ENCODE results near the gene PSMB2. TPM values are rescaled to one million over a fixed set of nuclear protein-coding genes. Genes with fewer than 3 reads are reported as not detected.

Gene PSMB2
- total and polyA plus RNA-seq, 5 donors from 2014 or later = 34.4 to 101 (median 71.0) TPM

- H3K36me3 ChIP-seq (ENCODE audit: control insufficient read depth, insufficient read depth, low read length) = no peaks in the 10 kb centered on the region
- Mint-ChIP-seq H3K36me3 (no peaks in the 10 kb centered on the region), H3K4me1 (no peaks in the 10 kb centered on the region), H3K4me3 (peak overlapping the region in 1 of 4 donors; percentile 23), H3K9me3 (no peaks in the 10 kb centered on the region), H3K27ac (no peak overlapping the region), H3K27me3 (peaks cover 11% of the 10 kb centered on the region)
- no peak overlapping the region for H3K4me3 ChIP-seq (ENCODE audit: low read depth, low read length)
- H3K4me1 ChIP-seq (ENCODE audit: control insufficient read depth, insufficient read depth, low read length, poor library complexity, severe bottlenecking) = no peaks in the 10 kb centered on the region
- no peak for DNase-seq
- H3K9me3 ChIP-seq (ENCODE audit: control insufficient read depth in 2 of 2, low read length in 2 of 2) = no peaks in the 10 kb centered on the region
- H3K27ac ChIP-seq (ENCODE audit: insufficient read depth, low read length, poor library complexity, severe bottlenecking) = no peak overlapping the region
- no peak for ATAC-seq (ENCODE audit: low read depth in 2 of 2)
- H3K27me3 ChIP-seq (ENCODE audit: control insufficient read depth, insufficient read depth, low read length) = peaks cover 5% of the 10 kb centered on the region
Measured at GRCh38 chr1:35657851-35658250, 16.5 kb upstream of the PSMB2 start.

GRCh38 chr1:35656863-35657232 lies 15.5 kb upstream of the PSMB2 start:
- H3K4me3 Mint-ChIP-seq = no peak overlapping the region
- Histone ChIP-seq H3K4me3 (ENCODE audit: low read depth, low read length) (no peak overlapping the region), H3K36me3 (ENCODE audit: control insufficient read depth, insufficient read depth, low read length) (no peaks in the 10 kb centered on the region), H3K27ac (ENCODE audit: insufficient read depth, low read length, poor library complexity, severe bottlenecking) (no peak overlapping the region), H3K9me3 (ENCODE audit: control insufficient read depth in 2 of 2, low read length in 2 of 2) (no peaks in the 10 kb centered on the region), H3K27me3 (ENCODE audit: control insufficient read depth, insufficient read depth, low read length) (peaks cover 9% of the 10 kb centered on the region), H3K4me1 (ENCODE audit: control insufficient read depth, insufficient read depth, low read length, poor library complexity, severe bottlenecking) (no peaks in the 10 kb centered on the region)
- ATAC-seq (ENCODE audit: low read depth in 2 of 2) = no peak
- no peaks in the 10 kb centered on the region for H3K36me3 Mint-ChIP-seq
- H3K4me1 Mint-ChIP-seq = no peaks in the 10 kb centered on the region
- H3K27ac Mint-ChIP-seq = no peak overlapping the region
- no peak for DNase-seq
- peaks cover 5% of the 10 kb centered on the region for H3K27me3 Mint-ChIP-seq
- no peaks in the 10 kb centered on the region for H3K9me3 Mint-ChIP-seq

GRCh38 chr1:35656148-35656862 lies 15.0 kb upstream of the PSMB2 start:
- ATAC-seq (ENCODE audit: low read depth in 2 of 2) = no peak
- H3K36me3 Mint-ChIP-seq = no peaks in the 10 kb centered on the region

GRCh38 chr1:35655196-35655595 lies 13.9 kb upstream of the PSMB2 start:
- DNase-seq (no peak), ATAC-seq (ENCODE audit: low read depth in 2 of 2) (no peak)
- H3K4me1 ChIP-seq (ENCODE audit: control insufficient read depth, insufficient read depth, low read length, poor library complexity, severe bottlenecking) = no peaks in the 10 kb centered on the region
- H3K36me3 ChIP-seq (ENCODE audit: control insufficient read depth, insufficient read depth, low read length) = no peaks in the 10 kb centered on the region
- no peaks in the 10 kb centered on the region for H3K4me1 Mint-ChIP-seq
- peaks cover 15% of the 10 kb centered on the region for H3K27me3 ChIP-seq (ENCODE audit: control insufficient read depth, insufficient read depth, low read length)
- H3K9me3 ChIP-seq (ENCODE audit: control insufficient read depth in 2 of 2, low read length in 2 of 2) = no peaks in the 10 kb centered on the region
- H3K36me3 Mint-ChIP-seq = no peaks in the 10 kb centered on the region
- no peaks in the 10 kb centered on the region for H3K27me3 Mint-ChIP-seq
- no peak overlapping the region for H3K4me3 Mint-ChIP-seq
- H3K27ac Mint-ChIP-seq = no peak overlapping the region
- H3K27ac ChIP-seq (ENCODE audit: insufficient read depth, low read length, poor library complexity, severe bottlenecking) = no peak overlapping the region
- H3K4me3 ChIP-seq (ENCODE audit: low read depth, low read length) = no peak overlapping the region
- H3K9me3 Mint-ChIP-seq = no peaks in the 10 kb centered on the region

More at GRCh38 chr1:35656148-35656862, 15.0 kb upstream of the PSMB2 start:
- H3K4me1 Mint-ChIP-seq = no peaks in the 10 kb centered on the region
- H3K9me3 Mint-ChIP-seq = no peaks in the 10 kb centered on the region
- DNase-seq = no peak
- H3K4me3 Mint-ChIP-seq = no peak overlapping the region
- peaks cover 10% of the 10 kb centered on the region for H3K27me3 ChIP-seq (ENCODE audit: control insufficient read depth, insufficient read depth, low read length)
- H3K27ac ChIP-seq (ENCODE audit: insufficient read depth, low read length, poor library complexity, severe bottlenecking) = no peak overlapping the region
- H3K4me3 ChIP-seq (ENCODE audit: low read depth, low read length) = no peak overlapping the region
- no peaks in the 10 kb centered on the region for H3K9me3 ChIP-seq (ENCODE audit: control insufficient read depth in 2 of 2, low read length in 2 of 2)
- H3K36me3 ChIP-seq (ENCODE audit: control insufficient read depth, insufficient read depth, low read length) = no peaks in the 10 kb centered on the region
- H3K27me3 Mint-ChIP-seq = peaks cover 5% of the 10 kb centered on the region
- no peak overlapping the region for H3K27ac Mint-ChIP-seq
- H3K4me1 ChIP-seq (ENCODE audit: control insufficient read depth, insufficient read depth, low read length, poor library complexity, severe bottlenecking) = no peaks in the 10 kb centered on the region

GRCh38 chr1:35650416-35650815 lies 9.1 kb upstream of the PSMB2 start:
- Mint-ChIP-seq H3K27ac (no peak overlapping the region), H3K4me1 (no peaks in the 10 kb centered on the region), H3K27me3 (peaks cover 37% of the 10 kb centered on the region), H3K9me3 (peaks cover 0 to 2% (median 0%) of the 10 kb centered on the region in 7 donors), H3K36me3 (no peaks in the 10 kb centered on the region), H3K4me3 (no peak overlapping the region)
- Histone ChIP-seq H3K27ac (ENCODE audit: insufficient read depth, low read length, poor library complexity, severe bottlenecking) (no peak overlapping the region), H3K36me3 (ENCODE audit: control insufficient read depth, insufficient read depth, low read length) (no peaks in the 10 kb centered on the region), H3K4me1 (ENCODE audit: control insufficient read depth, insufficient read depth, low read length, poor library complexity, severe bottlenecking) (no peaks in the 10 kb centered on the region), H3K9me3 (ENCODE audit: control insufficient read depth in 2 of 2, low read length in 2 of 2) (no peaks in the 10 kb centered on the region), H3K4me3 (ENCODE audit: low read depth, low read length) (no peak overlapping the region), H3K27me3 (ENCODE audit: control insufficient read depth, insufficient read depth, low read length) (peaks cover 27% of the 10 kb centered on the region)
- DNase-seq (no peak), ATAC-seq (ENCODE audit: low read depth in 2 of 2) (no peak)

GRCh38 chr1:35646043-35646442 lies 4.7 kb upstream of the PSMB2 start:
- no peak overlapping the region for H3K4me3 ChIP-seq (ENCODE audit: low read depth, low read length)
- no peaks in the 10 kb centered on the region for H3K9me3 ChIP-seq (ENCODE audit: control insufficient read depth in 2 of 2, low read length in 2 of 2)
- H3K27ac ChIP-seq (ENCODE audit: insufficient read depth, low read length, poor library complexity, severe bottlenecking) = no peak overlapping the region
- H3K4me3 Mint-ChIP-seq = no peak overlapping the region
- peaks cover 56% of the 10 kb centered on the region for H3K27me3 Mint-ChIP-seq
- peaks cover 6% of the 10 kb centered on the region for H3K36me3 Mint-ChIP-seq
- peaks cover 0 to 2% (median 0%) of the 10 kb centered on the region in 7 donors for H3K9me3 Mint-ChIP-seq
- H3K36me3 ChIP-seq (ENCODE audit: control insufficient read depth, insufficient read depth, low read length) = no peaks in the 10 kb centered on the region
- H3K4me1 Mint-ChIP-seq = peaks cover 3 to 11% (median 6%) of the 10 kb centered on the region in 4 donors
- H3K4me1 ChIP-seq (ENCODE audit: control insufficient read depth, insufficient read depth, low read length, poor library complexity, severe bottlenecking) = peaks cover 9% of the 10 kb centered on the region
- H3K27me3 ChIP-seq (ENCODE audit: control insufficient read depth, insufficient read depth, low read length) = peaks cover 29% of the 10 kb centered on the region
- no peak for DNase-seq
- no peak for ATAC-seq (ENCODE audit: low read depth in 2 of 2)
- no peak overlapping the region for H3K27ac Mint-ChIP-seq

GRCh38 chr1:35644204-35644603 lies 2.9 kb upstream of the PSMB2 start:
- Mint-ChIP-seq H3K4me3 (peak overlapping the region; percentile 1 to 72 (median 14)), H3K27me3 (peaks cover 47% of the 10 kb centered on the region), H3K27ac (no peak overlapping the region)

GRCh38 chr1:35642471-35642955 lies 1.2 kb upstream of the PSMB2 start:
- H3K4me3 Mint-ChIP-seq = peak overlapping the region; percentile 94 to 100 (median 99)
- Histone ChIP-seq H3K9me3 (ENCODE audit: control insufficient read depth in 2 of 2, low read length in 2 of 2) (no peaks in the 10 kb centered on the region), H3K4me1 (ENCODE audit: control insufficient read depth, insufficient read depth, low read length, poor library complexity, severe bottlenecking) (peaks cover 28% of the 10 kb centered on the region), H3K27ac (ENCODE audit: insufficient read depth, low read length, poor library complexity, severe bottlenecking) (peak overlapping the region; percentile 84), H3K4me3 (ENCODE audit: low read depth, low read length) (peak overlapping the region; percentile 95), H3K36me3 (ENCODE audit: control insufficient read depth, insufficient read depth, low read length) (no peaks in the 10 kb centered on the region), H3K27me3 (ENCODE audit: control insufficient read depth, insufficient read depth, low read length) (peaks cover 25% of the 10 kb centered on the region)
- DNase-seq = peak in 1 of 3 donors; percentile 17
- peaks cover 0 to 2% (median 0%) of the 10 kb centered on the region in 7 donors for H3K9me3 Mint-ChIP-seq
- H3K27ac Mint-ChIP-seq = peak overlapping the region in 2 of 3 donors; percentile 27 to 100
- H3K4me1 Mint-ChIP-seq = peaks cover 22 to 40% (median 30%) of the 10 kb centered on the region in 4 donors
- ATAC-seq (ENCODE audit: low read depth in 2 of 2) = no peak
- peaks cover 6% of the 10 kb centered on the region for H3K36me3 Mint-ChIP-seq
- H3K27me3 Mint-ChIP-seq = peaks cover 36% of the 10 kb centered on the region

More at GRCh38 chr1:35644204-35644603, 2.9 kb upstream of the PSMB2 start:
- Histone ChIP-seq H3K27ac (ENCODE audit: insufficient read depth, low read length, poor library complexity, severe bottlenecking) (no peak overlapping the region), H3K4me1 (ENCODE audit: control insufficient read depth, insufficient read depth, low read length, poor library complexity, severe bottlenecking) (peaks cover 18% of the 10 kb centered on the region), H3K36me3 (ENCODE audit: control insufficient read depth, insufficient read depth, low read length) (no peaks in the 10 kb centered on the region), H3K27me3 (ENCODE audit: control insufficient read depth, insufficient read depth, low read length) (peaks cover 25% of the 10 kb centered on the region), H3K9me3 (ENCODE audit: control insufficient read depth in 2 of 2, low read length in 2 of 2) (no peaks in the 10 kb centered on the region), H3K4me3 (ENCODE audit: low read depth, low read length) (no peak overlapping the region)
- DNase-seq (no peak), ATAC-seq (ENCODE audit: low read depth in 2 of 2) (no peak)
- peaks cover 6% of the 10 kb centered on the region for H3K36me3 Mint-ChIP-seq
- H3K9me3 Mint-ChIP-seq = peaks cover 0 to 2% (median 0%) of the 10 kb centered on the region in 7 donors
- peaks cover 10 to 27% (median 18%) of the 10 kb centered on the region in 4 donors for H3K4me1 Mint-ChIP-seq
